Mucosa of descending colon (tissue), 3 donors: ENCODE data around the gene OAF. TPM values are rescaled to one million over a fixed set of nuclear protein-coding genes. Genes with fewer than 3 reads are reported as not detected.

Experiments
- ATAC-seq: fragments of 200-7000 bp; cut with Tn5 transposase; one replicate; pipeline ENCODE4 v1.9.1; 2020; ENCODE audit warnings: mild to moderate bottlenecking, moderate library complexity
- DNase-seq, 3 donors: peaks; one replicate each; pipeline ENCODE4 v3.0.0-alpha.2; 2020
- H3K36me3 ChIP-seq: fragments of 200-600 bp; one replicate; pipeline ENCODE4 v1.8.0; 2021; ENCODE audit warnings: low read depth, mild to moderate bottlenecking
- H3K4me1 ChIP-seq: fragments of 200-600 bp; one replicate; pipeline ENCODE4 v1.8.0; 2021; ENCODE audit warnings: low read depth, mild to moderate bottlenecking
- H3K4me3 ChIP-seq: fragments of 200-600 bp; one replicate; pipeline ENCODE4 v1.8.0; 2021; ENCODE audit warnings: mild to moderate bottlenecking
- H3K9me3 ChIP-seq: fragments of 200-600 bp; one replicate; pipeline ENCODE4 v1.8.0; 2021; ENCODE audit warnings: mild to moderate bottlenecking
- intact Hi-C, 2 donors: fragments of 100-400 bp; cut with DNase I in 1 of 2; cut with micrococcal nuclease in 1 of 2; formaldehyde crosslinking; loops; one replicate each; pipeline versions ENCODE4 v1.11.0 to v1.11.1; 2022; cut with DNase I, micrococcal nuclease
- total RNA-seq, 3 donors: library from RNA; stranded (reverse); fragmentation: NEBNext Ultra II Directional in 2 of 3; extraction: Animal tissue kit (Norgen Biotek cat#: 25700) in 2 of 3; gene quantifications; one replicate each; pipeline versions ENCODE4 v1.2.1 to v1.2.4, GENCODE V29; 2021 to 2023
- TF ChIP-seq, protein P1 (sequence below): fragments of 200-600 bp; IDR thresholded peaks from one replicate; pipeline ENCODE4 v1.8.0; 2022; ENCODE audit warnings: antibody characterized with exemption, mild to moderate bottlenecking
- donor health status: DM: no; HTN: no; CAD: no; lungs with moderate emphysema.
- donor health status: DM: no; HTN: no; CAD: no.
- donor health status: DM: no; HTN: yes; CAD: no.

OAF gene
- total RNA-seq, 3 donors from 2014 or later, result 96.4 to 217 (median 133) TPM

DNA sequence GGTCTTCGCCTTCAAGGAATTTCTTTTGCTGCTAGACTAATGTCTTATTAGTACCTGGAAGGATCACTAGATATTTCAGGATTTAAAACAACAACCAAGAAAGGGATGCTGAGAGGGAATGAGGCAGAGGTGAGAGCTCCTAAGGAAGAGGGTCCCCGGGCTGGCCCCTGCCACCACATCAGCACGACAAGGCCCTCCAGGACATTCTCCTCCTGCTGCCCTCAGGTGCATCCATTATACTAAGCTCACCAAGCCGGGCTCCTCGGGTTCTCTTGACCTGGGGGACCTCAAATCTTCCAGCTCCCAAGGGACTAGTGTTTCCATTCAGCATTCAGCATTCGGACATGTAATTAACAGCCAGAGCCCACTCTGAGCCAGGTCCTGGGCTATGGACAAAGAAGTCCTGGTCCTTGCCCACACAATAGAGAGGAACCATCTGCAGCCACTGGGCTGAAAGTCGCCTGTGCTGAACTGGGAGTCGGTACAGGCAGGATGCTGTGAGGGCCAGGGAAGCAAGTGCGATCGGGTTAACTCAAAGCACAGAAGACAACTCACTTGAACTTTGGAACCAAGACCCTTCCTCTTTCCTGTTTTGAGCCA, 29.4 kb upstream of the OAF start:
- peaks cover 28% of the 10 kb centered on the region for H3K4me1 ChIP-seq
- DNase-seq, result peak in 1 of 3 donors; percentile 2
- no peaks in the 10 kb centered on the region for H3K36me3 ChIP-seq
- TF ChIP-seq, protein P1, sequence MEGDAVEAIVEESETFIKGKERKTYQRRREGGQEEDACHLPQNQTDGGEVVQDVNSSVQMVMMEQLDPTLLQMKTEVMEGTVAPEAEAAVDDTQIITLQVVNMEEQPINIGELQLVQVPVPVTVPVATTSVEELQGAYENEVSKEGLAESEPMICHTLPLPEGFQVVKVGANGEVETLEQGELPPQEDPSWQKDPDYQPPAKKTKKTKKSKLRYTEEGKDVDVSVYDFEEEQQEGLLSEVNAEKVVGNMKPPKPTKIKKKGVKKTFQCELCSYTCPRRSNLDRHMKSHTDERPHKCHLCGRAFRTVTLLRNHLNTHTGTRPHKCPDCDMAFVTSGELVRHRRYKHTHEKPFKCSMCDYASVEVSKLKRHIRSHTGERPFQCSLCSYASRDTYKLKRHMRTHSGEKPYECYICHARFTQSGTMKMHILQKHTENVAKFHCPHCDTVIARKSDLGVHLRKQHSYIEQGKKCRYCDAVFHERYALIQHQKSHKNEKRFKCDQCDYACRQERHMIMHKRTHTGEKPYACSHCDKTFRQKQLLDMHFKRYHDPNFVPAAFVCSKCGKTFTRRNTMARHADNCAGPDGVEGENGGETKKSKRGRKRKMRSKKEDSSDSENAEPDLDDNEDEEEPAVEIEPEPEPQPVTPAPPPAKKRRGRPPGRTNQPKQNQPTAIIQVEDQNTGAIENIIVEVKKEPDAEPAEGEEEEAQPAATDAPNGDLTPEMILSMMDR, result no peak
- no peaks in the 10 kb centered on the region for H3K9me3 ChIP-seq
- intact Hi-C loops, result loop anchor here in 1 of 2 donors (5.0 kb wide), 1 partner anchor 41 kb away; no protein-coding TSS in a partner anchor
- H3K4me3 ChIP-seq, result no peak overlapping the region
- no peak for ATAC-seq

DNA sequence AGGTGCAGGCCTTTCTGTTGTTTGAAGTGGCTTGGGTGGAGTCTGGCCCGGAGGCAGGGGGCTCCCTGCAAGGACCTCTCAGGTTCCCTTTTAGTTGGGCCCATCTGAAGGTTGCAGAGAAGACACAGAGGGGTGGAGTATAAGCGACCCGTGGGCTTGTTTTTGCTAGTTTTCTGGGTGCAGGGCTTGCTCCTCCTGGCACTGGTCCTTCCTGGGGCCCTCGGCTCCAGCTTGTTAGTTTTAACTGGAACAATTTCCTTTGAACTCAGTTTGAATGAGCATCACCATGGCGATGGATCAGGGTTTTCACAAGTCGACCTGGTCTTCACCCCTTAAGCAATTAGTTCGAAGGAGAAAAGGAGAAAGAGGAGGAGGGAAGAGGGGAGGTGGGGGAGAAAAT, 28.5 kb upstream of the OAF start:
- H3K4me3 ChIP-seq, result no peak overlapping the region
- H3K9me3 ChIP-seq, result no peaks in the 10 kb centered on the region
- TF ChIP-seq, protein P1, result no peak
- intact Hi-C loops, result loop anchor here in 1 of 2 donors (5.0 kb wide), 1 partner anchor 40 kb away; no protein-coding TSS in a partner anchor
- peaks cover 37% of the 10 kb centered on the region for H3K4me1 ChIP-seq
- ATAC-seq, result no peak
- no peaks in the 10 kb centered on the region for H3K36me3 ChIP-seq
- peak in 2 of 3 donors; percentile 17 to 23 for DNase-seq

DNA sequence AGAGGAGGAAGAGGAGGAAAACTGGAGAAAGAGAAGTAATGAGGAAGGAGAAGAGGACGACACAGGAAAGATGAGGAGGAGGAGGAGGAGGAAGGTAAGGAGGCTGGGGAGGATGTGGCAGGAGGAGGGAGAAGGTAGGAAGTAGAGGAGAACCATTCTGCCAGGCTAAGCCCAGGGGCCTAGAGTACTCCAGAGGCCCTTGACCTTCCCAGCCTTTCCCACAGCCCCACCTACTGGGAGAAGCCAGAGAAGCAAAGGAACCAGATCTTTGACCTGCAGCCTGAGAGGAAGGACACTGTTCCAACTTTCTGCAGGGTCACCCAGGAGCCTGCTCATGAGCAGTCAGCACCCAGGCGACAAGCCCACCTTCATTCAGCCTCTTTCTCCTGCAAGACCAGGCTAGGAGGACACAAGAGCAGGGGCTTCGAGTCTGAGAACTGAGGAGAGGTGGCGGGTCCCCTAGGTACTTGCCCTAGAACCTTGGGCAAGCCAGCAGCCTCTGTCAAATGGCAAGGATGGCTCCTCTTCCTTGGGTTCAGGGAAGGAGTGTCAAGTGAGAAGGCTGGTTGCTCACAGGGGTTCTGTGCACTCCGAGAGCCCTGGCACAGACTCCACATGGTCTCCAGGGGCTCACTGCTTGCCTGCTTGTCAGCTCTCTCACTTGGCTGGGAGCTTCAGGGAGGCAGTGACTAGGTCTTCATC, 27.9 kb upstream of the OAF start:
- no peaks in the 10 kb centered on the region for H3K36me3 ChIP-seq
- TF ChIP-seq, protein P1, result peak; percentile 42
- DNase-seq (peak in 2 of 3 donors; percentile 70 to 86), ATAC-seq (peak; percentile 45)
- H3K4me3 ChIP-seq, result no peak overlapping the region
- intact Hi-C loops, result loop anchor here in 1 of 2 donors (5.0 kb wide), 1 partner anchor 39 kb away; no protein-coding TSS in a partner anchor
- H3K9me3 ChIP-seq, result no peaks in the 10 kb centered on the region
- H3K4me1 ChIP-seq, result peaks cover 43% of the 10 kb centered on the region

GRCh38 chr11:120183701-120184141, 27.1 kb upstream of the OAF start:
- DNase-seq (peak in 2 of 3 donors; percentile 16 to 31), ATAC-seq (no peak)
- TF ChIP-seq, protein P1, result no peak

DNA sequence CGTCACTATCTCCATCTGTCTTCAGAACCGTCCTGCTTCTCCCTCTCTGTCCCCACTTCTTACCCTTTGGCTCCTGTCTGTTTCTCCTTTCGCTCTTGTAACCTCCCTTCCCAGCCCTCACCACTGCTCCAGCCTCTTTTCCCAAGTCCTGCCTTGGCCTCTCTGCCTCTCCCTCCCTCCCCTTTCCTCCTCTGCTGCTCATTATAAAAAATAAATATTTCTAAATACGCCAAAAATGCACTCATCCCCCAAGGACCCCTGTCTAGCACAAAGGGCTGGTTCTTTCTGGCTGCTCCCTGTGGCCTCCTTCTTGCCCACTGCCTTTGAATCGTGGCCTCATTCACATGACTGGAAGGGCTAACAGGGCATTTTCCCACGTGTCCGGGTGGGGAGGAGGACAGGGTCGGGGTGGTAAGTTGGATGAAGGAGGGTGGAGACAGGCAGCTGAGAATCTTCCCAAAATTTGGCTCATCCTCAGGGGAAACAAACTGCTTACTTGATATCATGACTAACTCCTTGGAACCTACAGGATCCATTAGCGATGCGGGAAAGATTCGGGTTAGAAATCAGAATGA, 26.4 kb upstream of the OAF start:
- Histone ChIP-seq H3K4me3 (no peak overlapping the region), H3K36me3 (no peaks in the 10 kb centered on the region), H3K9me3 (no peaks in the 10 kb centered on the region), H3K4me1 (peaks cover 58% of the 10 kb centered on the region)
- TF ChIP-seq, protein P1, result no peak
- ATAC-seq (no peak), DNase-seq (peak in 2 of 3 donors; percentile 35 to 53)
- intact Hi-C loops, result loop anchor here in 1 of 2 donors (5.0 kb wide), 1 partner anchor 38 kb away; no protein-coding TSS in a partner anchor

More at GRCh38 chr11:120183701-120184141, 27.1 kb upstream of the OAF start:
- Histone ChIP-seq H3K36me3 (no peaks in the 10 kb centered on the region), H3K9me3 (no peaks in the 10 kb centered on the region), H3K4me1 (peaks cover 50% of the 10 kb centered on the region), H3K4me3 (no peak overlapping the region)
- intact Hi-C loops, result loop anchor here in 1 of 2 donors (5.0 kb wide), 1 partner anchor 39 kb away; no protein-coding TSS in a partner anchor
